Smooth muscle cell (in vitro differentiated cells): ENCODE data around the gene FBXL13. TPM values are rescaled to one million over a fixed set of nuclear protein-coding genes. Genes with fewer than 3 reads are reported as not detected.
A peak's percentile ranks its signal among the peaks of the same experiment; 100 is the strongest.

Experiments used
- DNase-seq: peaks from one replicate; lab custom pipeline; 2025; ENCODE audit not compliant: unreplicated experiment; lab: John Stamatoyannopoulos, UW
- H2AFZ ChIP-seq: fragments of 200-600 bp; sonication (generic); 2 replicates; pipeline ENCODE4 v1.6.0; 2016; ENCODE audit warnings: antibody characterized with exemption, low read depth, mild to moderate bottlenecking
- H3F3A ChIP-seq: fragments of 200-600 bp; sonication (generic); 2 replicates; pipeline ENCODE4 v1.6.0; 2017; ENCODE audit warnings: antibody characterized with exemption, low read depth
- H3K27ac ChIP-seq: fragments of 200-600 bp; sonication (generic); 2 replicates; pipeline ENCODE4 v1.5.1; 2016; ENCODE audit warnings: low read depth, mild to moderate bottlenecking
- H3K27me3 ChIP-seq: fragments of 200-600 bp; sonication (generic); 2 replicates; pipeline ENCODE4 v1.6.1; 2016; ENCODE audit warnings: low read depth, mild to moderate bottlenecking
- H3K36me3 ChIP-seq: fragments of 200-600 bp; sonication (generic); 2 replicates; pipeline ENCODE4 v1.5.1; 2016; ENCODE audit warnings: low read depth
- H3K4me1 ChIP-seq: fragments of 200-600 bp; sonication (generic); 2 replicates; pipeline ENCODE4 v1.5.1; 2016; ENCODE audit warnings: low read depth
- H3K4me2 ChIP-seq: fragments of 200-600 bp; sonication (generic); 2 replicates; pipeline ENCODE4 v1.6.0; 2016; ENCODE audit warnings: mild to moderate bottlenecking
- H3K4me3 ChIP-seq: fragments of 200-600 bp; sonication (generic); 2 replicates; pipeline ENCODE4 v1.5.1; 2016; ENCODE audit warnings: mild to moderate bottlenecking
- H3K79me2 ChIP-seq: fragments of 200-600 bp; sonication (generic); 2 replicates; pipeline ENCODE4 v1.6.0; 2016; ENCODE audit warnings: low read depth, mild to moderate bottlenecking
- H3K9ac ChIP-seq: fragments of 200-600 bp; sonication (generic); 2 replicates; pipeline ENCODE4 v1.6.0; 2016; ENCODE audit warnings: low read depth
- H3K9me3 ChIP-seq: fragments of 200-600 bp; sonication (generic); replicated peaks from 2 replicates; pipeline ENCODE4 v1.5.1; 2016; ENCODE audit warnings: low read depth
- H4K20me1 ChIP-seq: fragments of 200-600 bp; sonication (generic); 2 replicates; pipeline ENCODE4 v1.6.0; 2016; ENCODE audit warnings: low read depth
- WGBS: methylation state at CpG from one replicate; pipeline ENCODE4 v1.1.7; 2016; ENCODE audit warnings: low lambda C conversion rate; 5-methylcytosine and 5-hydroxymethylcytosine counted together
- polyA plus RNA-seq: library from polyadenylated mRNA; unstranded; fragments of >200 nt; fragmentation: Nextera tagmentation; extraction: Ambion mirVana; gene quantifications from 2 replicates; pipeline ENCODE4 v1.2.1, GENCODE V29; 2016
- total RNA-seq: library from RNA; depleted of rRNA; stranded (reverse); fragments of >200 nt; gene quantifications from 2 replicates; pipeline ENCODE4 v1.2.3, GENCODE V29; 2014
- TF ChIP-seq, protein P1 (sequence below): fragments of 200-600 bp; sonication (generic); IDR thresholded peaks from 2 replicates; pipeline ENCODE4 v1.5.1; 2017; ENCODE audit warnings: borderline replicate concordance, mild to moderate bottlenecking, antibody characterized with exemption; ENCODE audit not compliant: insufficient read depth, poor library complexity, severe bottlenecking

Gene FBXL13
- total and polyA plus RNA-seq, 2 experiments from 2014 or later, result 2.6 to 12.1 TPM

DNA sequence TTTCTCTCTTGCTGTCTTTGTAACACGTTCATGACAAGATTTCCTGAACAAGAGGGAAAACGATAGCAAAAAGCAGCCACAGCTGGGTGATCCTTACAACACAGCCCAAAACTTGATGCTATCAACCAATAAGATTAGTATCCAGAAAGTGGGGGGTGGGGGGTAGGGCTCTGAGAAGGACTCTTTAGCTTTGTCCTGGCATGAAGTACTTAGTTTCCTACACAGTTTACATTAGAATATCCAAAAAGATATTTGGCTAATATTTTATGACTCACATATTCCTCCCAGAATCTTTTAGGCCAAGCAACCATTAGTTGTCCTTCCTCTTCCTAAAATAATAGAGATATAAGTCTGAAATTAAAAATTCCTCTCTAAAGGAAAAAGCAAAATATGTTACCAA, 184.7 kb downstream of the FBXL13 start:
- Histone ChIP-seq H3K4me3 (no peak overlapping the region), H3K4me2 (peak overlapping the region; percentile 28), H3K27ac (peak overlapping the region; percentile 88), H3F3A (peaks cover 11% of the 10 kb centered on the region), H4K20me1 (no peaks in the 10 kb centered on the region), H3K27me3 (no peaks in the 10 kb centered on the region), H3K79me2 (no peaks in the 10 kb centered on the region), H3K9ac (peak overlapping the region; percentile 54), H3K36me3 (no peaks in the 10 kb centered on the region), H2AFZ (no peak overlapping the region), H3K9me3 (no peaks in the 10 kb centered on the region), H3K4me1 (peaks cover 9% of the 10 kb centered on the region)
- TF ChIP-seq, protein P1, sequence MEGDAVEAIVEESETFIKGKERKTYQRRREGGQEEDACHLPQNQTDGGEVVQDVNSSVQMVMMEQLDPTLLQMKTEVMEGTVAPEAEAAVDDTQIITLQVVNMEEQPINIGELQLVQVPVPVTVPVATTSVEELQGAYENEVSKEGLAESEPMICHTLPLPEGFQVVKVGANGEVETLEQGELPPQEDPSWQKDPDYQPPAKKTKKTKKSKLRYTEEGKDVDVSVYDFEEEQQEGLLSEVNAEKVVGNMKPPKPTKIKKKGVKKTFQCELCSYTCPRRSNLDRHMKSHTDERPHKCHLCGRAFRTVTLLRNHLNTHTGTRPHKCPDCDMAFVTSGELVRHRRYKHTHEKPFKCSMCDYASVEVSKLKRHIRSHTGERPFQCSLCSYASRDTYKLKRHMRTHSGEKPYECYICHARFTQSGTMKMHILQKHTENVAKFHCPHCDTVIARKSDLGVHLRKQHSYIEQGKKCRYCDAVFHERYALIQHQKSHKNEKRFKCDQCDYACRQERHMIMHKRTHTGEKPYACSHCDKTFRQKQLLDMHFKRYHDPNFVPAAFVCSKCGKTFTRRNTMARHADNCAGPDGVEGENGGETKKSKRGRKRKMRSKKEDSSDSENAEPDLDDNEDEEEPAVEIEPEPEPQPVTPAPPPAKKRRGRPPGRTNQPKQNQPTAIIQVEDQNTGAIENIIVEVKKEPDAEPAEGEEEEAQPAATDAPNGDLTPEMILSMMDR, result no peak
- DNase-seq, result no peak
- WGBS, result 80% methylated on average over 2 of the region's 2 CpGs

DNA sequence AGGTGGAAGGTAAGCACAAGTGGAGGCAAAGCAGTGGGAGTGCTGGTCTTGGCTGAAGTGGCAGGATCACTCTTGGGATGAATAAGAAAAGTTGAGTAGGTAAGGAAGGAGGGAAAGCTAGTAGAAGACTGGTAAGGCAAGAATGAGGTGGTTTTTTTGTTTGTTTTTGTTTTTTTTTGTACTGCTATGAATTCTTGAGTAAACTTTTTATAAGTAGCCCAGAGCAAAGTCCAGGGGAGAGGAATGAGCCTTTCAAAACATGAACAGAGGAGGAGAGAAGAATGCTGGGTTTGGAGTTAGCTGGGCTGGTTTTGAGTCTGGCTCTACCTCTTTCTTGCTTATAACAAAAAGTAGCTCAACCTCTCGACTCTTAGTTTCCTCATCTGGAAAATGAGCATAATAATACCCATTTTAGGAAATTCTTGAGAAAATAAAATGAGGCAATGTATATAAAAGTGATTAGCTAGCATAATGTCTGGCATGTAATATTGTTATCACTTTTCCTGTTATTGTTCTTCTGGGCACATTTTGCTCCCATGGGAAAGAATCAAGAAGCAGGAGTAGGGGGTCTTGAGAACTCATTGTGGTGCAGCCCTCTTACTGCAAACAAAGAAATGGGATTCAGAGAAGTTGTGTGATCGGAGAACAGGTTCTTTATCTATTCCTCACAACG, 185.9 kb downstream of the FBXL13 start:
- H3K9ac ChIP-seq, result no peak overlapping the region
- no peaks in the 10 kb centered on the region for H3K9me3 ChIP-seq
- H3K4me2 ChIP-seq, result no peak overlapping the region
- no peaks in the 10 kb centered on the region for H3K79me2 ChIP-seq
- TF ChIP-seq, protein P1, result no peak
- no peak for DNase-seq
- no peaks in the 10 kb centered on the region for H4K20me1 ChIP-seq
- WGBS, result 94% methylated on average over 3 of the region's 3 CpGs
- H3F3A ChIP-seq, result peaks cover 11% of the 10 kb centered on the region
- H3K27ac ChIP-seq, result no peak overlapping the region
- H3K27me3 ChIP-seq, result no peaks in the 10 kb centered on the region
- no peak overlapping the region for H3K4me3 ChIP-seq
- H2AFZ ChIP-seq, result no peak overlapping the region
- peaks cover 9% of the 10 kb centered on the region for H3K4me1 ChIP-seq
- H3K36me3 ChIP-seq, result no peaks in the 10 kb centered on the region

DNA sequence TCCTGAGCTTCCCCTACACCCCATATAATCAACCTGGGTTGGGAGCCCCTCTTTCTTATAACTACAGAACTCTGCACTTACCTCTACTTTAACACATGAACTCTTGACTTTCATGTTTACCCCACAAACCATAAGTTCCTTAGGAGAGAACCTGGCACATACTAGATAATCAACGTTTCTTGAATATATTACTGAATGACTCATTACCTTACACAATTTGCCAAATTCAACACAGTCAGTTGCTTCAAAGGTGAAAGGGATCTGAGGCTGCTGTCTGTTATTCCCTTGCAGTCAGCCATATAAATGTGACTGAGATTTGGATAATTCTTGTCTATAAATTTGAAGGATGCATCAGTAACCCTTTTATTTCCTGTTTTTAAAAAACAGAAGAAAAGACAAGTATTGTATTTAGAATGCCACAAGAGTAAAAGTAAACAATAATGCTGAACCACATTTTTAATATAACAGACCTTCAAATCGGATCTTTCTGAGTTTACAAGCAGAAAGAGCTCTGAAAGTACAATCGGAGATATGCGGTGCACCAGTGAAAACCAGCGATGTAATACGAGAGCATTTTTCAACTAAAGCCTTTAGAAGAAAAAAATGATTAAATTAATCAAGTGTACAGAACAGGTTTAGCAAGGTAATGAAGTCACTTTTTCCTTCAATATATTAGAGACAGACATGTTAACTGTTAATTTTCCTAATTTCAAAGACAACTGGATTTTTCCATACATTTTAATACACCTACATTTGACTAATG, 191.3 kb downstream of the FBXL13 start:
- peak overlapping the region; percentile 63 for H3K27ac ChIP-seq
- no peak for DNase-seq

More for the DNA sequence above, 191.3 kb downstream of the FBXL13 start:
- H4K20me1 ChIP-seq, result no peaks in the 10 kb centered on the region
- no peaks in the 10 kb centered on the region for H3K9me3 ChIP-seq
- no peaks in the 10 kb centered on the region for H3K4me1 ChIP-seq
- H3K4me2 ChIP-seq, result no peak overlapping the region
- TF ChIP-seq, protein P1, result no peak
- H3K79me2 ChIP-seq, result no peaks in the 10 kb centered on the region
- no peak overlapping the region for H3K4me3 ChIP-seq
- no peak overlapping the region for H2AFZ ChIP-seq
- H3K27me3 ChIP-seq, result no peaks in the 10 kb centered on the region
- WGBS, result 75% methylated on average over 6 of the region's 6 CpGs
- no peaks in the 10 kb centered on the region for H3K36me3 ChIP-seq
- H3K9ac ChIP-seq, result no peak overlapping the region
- no peaks in the 10 kb centered on the region for H3F3A ChIP-seq
